C4-2B (cell line): ENCODE measurements around the gene ITGA2B.

Source experiments
- CTCF ChIP-seq: fragments of 450-650 bp; conservative IDR thresholded peaks from 2 replicates; pipeline ENCODE4 v1.5.1; 2017; ENCODE audit warnings: mild to moderate bottlenecking
- ZFX ChIP-seq: fragments of 450-650 bp; IDR thresholded peaks from 2 replicates; pipeline ENCODE4 v1.6.1; 2017

- TF ChIP-seq CTCF (no peak), ZFX (no peak)
Observed at GRCh38 chr17:44397479-44398440, 8.3 kb upstream of the ITGA2B start.
